HG03135 (cell line): ENCODE data around the gene NUTF2.
"Not testable (repeated sequence)": the region's sequence is repeated elsewhere in the genome, so short reads cannot be mapped to it uniquely, and the experiment has no call there.

Experiments used
- ATAC-seq: cut with Tn5 transposase; IDR thresholded peaks from one replicate; pipeline ENCODE4 v1.9.1; 2021; ENCODE audit warnings: mild to moderate bottlenecking, moderate library complexity; ENCODE audit not compliant: unreplicated experiment

Gene NUTF2

GRCh38 chr16:67883146-67883871 lies 36.6 kb downstream of the NUTF2 start:
- no peak for ATAC-seq

GRCh38 chr16:67883872-67884261 lies 37.1 kb downstream of the NUTF2 start:
- no peak for ATAC-seq

GRCh38 chr16:67884684-67885083 lies 38.0 kb downstream of the NUTF2 start, which contains the start of gene NRN1L:
TSS of gene NRN1L (plus strand) at chr16:67884885. CDS start at chr16:67884904, 19 bp downstream.
- no peak for ATAC-seq

- no peak for ATAC-seq
Measured at GRCh38 chr16:67885545-67885944, 38.8 kb downstream of the NUTF2 start.

DNA sequence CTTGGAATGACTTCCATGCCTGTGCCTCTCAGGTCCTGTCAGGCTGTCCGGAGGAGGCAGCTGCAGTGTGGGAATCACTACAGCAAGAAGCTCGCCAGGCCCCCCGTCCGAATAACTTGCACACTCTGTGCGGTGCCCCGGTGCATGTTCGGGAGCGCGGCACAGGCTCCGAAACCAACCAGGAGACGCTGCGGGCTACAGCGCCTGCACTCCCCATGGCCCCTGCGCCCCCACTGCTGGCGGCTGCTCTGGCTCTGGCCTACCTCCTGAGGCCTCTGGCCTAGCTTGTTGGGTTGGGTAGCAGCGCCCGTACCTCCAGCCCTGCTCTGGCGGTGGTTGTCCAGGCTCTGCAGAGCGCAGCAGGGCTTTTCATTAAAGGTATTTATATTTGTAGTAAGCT lies 39.2 kb downstream of the NUTF2 start:
- no peak for ATAC-seq

GRCh38 chr16:67886387-67886786 lies 39.7 kb downstream of the NUTF2 start:
- ATAC-seq = no peak

GRCh38 chr16:67888331-67888730 lies 41.6 kb downstream of the NUTF2 start:
- ATAC-seq = no peak

DNA sequence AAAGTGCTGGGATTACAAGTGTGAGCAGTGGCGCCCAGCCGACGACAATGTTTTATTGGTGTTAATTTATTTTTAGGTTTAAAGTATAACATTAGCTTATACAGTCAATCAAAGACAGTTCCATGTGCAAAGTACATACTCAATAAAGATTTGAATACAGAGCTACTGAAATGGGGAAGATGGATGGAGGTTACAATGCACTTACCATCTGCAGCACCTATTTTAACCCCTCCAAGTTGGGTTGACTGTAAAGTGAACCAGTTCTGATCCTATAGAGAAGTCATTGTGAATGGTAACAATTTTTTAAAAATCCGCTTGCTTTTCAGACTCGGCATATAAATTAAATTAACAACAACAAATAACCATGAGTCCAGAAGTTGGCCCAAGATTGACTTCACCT lies 45.6 kb downstream of the NUTF2 start:
- ATAC-seq = no peak

- peak; percentile 91 for ATAC-seq
Measured at GRCh38 chr16:67892899-67893742, 46.4 kb downstream of the NUTF2 start, which contains the start of gene PSKH1. TSS of gene PSKH1 (plus strand) at chr16:67893254. CDS start at chr16:67908750, 15,496 bp downstream.

DNA sequence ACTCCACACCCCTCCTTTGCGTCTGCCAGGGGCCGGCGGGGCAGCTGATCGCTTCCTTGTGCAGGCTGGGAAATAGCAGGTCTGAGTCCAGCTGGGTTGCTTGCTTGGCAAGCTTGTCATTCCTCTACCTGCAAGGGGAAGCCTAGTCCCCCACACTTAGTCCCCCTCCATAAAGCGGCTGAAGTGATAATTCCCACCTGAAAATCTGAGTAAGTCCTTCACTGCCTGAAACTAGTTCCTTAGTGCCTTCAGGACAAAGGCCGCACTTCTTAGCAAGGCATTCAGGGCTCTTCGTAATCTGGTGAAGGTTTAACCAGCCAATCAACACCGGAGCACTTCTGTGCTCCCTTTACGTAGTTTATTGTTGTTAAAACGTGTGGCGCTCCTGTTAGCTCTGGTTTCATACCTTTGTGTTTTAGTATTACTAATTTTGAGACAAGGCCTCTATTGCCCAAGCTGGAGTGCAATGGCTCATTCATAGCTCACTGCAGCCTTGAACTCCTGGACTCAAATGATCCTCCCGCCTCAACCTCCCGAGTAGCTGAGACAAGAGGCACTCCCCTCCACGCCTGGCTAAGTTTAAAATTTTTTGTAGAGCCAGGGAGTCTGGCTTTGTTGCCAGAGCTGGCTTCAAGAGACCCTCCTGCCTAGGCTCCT lies 47.1 kb downstream of the NUTF2 start:
- ATAC-seq = no peak

DNA sequence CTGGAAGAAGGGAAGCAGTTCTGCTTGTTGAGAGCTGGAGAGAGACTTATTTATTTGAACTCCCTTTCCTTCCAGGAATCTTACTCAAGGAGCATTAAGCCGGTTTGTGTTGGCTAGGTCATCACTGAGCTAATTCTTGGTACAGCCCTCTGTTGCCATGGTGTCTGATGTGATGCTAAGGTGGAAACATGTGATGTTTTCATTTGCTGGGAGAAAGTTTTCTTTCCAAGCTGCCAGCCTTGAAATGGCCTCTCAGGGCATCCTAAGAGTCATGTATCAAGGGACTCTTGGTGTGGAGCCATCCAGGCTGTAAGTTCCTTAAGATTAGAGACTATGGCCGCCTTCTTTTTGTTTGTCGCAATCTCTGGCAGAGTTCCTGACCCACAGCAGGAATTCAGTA lies 50.5 kb downstream of the NUTF2 start:
- ATAC-seq = no peak

- no peak for ATAC-seq
Measured at GRCh38 chr16:67901734-67902133, 55.0 kb downstream of the NUTF2 start.

DNA sequence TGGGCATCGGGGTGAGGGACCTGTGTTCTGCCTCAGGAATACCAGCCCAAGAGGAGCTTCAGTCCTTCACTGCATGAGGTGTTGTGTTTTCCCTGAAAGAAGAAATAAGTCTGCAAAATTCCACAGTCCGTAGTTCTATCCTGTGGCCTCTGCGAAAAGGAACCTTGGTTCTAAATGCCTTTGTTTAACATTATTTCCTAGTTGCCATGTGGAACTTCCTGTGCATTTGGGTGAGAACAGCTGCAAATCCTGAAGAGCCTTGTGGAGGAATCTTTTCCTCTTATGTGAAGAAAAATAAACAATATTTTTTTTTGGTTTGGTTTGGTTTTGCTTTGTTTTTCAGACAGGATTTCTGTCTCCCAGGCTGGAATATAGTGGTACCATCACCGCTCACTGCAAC lies 56.1 kb downstream of the NUTF2 start:
- ATAC-seq = no peak

DNA sequence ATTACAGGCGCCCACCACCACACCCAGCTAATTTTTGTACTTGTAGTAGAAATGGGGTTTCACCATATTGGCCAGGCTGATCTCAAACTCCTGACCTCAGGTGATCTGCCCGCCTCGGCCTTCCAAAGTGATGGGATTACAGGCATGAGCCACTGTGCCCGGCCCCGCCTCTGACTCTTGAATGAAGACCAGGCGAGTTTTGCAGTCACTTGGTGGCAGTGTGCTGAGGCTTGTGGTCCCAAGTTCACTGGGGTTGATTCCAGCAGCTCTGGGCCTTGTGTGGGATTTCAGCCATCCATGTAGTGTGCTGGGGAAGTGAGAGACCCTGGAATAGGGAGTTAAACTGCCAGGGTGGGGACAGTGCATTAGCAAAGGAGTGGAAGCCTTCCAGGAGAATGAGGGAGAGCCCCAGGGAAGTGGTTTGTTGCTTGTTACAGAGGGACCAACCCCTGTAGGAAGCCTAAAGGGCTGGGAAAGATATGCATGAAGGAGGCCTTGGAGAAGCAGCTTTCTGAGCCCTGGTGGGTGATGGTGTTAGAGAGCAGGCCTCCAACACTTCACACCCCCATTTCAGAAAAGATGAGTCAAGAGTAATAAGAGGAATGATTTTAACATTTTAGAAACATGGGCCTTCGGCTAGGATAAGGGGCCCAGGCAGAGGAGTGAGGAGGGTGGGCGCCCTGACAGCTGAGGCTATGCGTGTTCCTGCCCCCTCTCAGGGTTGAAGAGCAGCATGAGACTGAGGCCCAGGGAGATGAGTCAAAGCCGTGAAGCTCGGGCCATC lies 60.9 kb downstream of the NUTF2 start:
- no peak for ATAC-seq

DNA sequence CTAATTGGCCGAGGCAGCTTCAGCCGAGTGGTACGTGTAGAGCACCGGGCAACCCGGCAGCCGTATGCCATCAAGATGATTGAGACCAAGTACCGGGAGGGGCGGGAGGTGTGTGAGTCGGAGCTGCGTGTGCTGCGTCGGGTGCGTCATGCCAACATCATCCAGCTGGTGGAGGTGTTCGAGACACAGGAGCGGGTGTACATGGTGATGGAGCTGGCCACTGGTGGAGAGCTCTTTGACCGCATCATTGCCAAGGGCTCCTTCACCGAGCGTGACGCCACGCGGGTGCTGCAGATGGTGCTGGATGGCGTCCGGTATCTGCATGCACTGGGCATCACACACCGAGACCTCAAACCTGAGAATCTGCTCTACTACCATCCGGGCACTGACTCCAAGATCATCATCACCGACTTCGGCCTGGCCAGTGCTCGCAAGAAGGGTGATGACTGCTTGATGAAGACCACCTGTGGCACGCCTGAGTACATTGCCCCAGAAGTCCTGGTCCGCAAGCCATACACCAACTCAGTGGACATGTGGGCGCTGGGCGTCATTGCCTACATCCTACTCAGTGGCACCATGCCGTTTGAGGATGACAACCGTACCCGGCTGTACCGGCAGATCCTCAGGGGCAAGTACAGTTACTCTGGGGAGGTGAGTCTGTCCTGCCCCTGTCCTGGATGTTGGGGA lies 62.5 kb downstream of the NUTF2 start:
- ATAC-seq = no peak

DNA sequence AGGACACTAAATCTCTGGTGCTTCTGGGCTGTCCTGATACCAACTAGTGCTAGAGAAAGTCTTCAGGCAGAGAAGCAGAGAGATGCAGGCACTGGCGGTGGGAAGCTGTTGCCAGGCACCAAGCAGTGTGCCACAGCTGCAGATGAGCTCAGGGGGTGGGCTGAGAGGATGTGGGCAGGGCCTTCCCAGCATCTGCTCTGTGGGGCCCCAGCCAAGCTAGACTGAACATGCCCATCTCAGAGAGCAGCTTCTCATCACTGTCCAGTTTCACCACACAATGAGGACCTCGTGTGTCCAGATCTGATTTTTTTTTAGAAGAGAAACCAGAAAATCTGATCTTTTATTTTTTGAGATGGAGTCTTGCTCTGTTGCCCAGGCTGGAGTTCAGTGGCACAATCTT lies 63.4 kb downstream of the NUTF2 start:
- ATAC-seq = no peak

DNA sequence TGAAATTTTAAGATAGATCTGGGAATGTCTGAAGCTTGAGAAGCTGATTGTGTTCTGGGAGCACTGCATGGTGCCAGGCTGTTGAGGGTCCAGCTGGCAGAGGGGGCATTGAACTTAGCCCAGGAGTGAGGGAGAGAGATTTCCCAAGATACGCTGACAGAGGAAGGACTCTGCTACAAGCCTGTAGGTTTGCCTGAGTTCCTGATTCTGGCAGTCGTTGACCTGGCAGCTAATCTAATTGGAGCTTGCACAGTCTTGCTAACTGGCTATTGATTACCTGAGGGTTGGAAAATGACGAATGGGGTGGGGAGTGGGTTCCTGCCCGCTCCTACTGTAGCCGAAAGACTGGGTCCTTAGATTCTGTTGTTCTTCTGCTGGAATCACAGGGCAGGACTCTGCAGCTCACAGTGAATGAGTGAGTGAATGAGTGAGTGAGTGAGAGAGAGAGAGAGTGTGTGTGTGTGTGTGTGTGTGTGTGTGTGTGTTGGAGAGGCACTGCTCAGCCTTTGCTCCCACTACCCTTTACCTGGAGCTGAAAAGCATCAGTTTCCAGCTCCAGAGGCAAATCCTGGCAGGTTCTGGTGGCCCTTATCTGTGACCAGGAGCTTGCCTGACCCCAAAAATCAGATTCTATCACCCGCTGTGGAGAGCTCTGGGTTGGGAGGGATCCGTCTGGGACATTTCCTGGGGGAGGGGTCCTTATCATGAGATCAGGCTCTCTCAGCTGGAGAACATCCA lies 68.2 kb downstream of the NUTF2 start:
- no peak for ATAC-seq

- not testable (repeated sequence) for ATAC-seq
Measured at GRCh38 chr16:67915496-67915769, 68.7 kb downstream of the NUTF2 start.

GRCh38 chr16:67915831-67916723 lies 69.3 kb downstream of the NUTF2 start:
- no peak for ATAC-seq
